H1 (cell line): ENCODE results near the gene PROK1. TPM values are rescaled to one million over a fixed set of nuclear protein-coding genes. Genes with fewer than 3 reads are reported as not detected.

Source experiments
- CTCF ChIA-PET: fragments of 300-600 bp; sonication (Branson Sonifier 250); formaldehyde crosslinking; loops from one replicate; lab custom pipeline; 2021; ENCODE audit not compliant: partially characterized antibody; lab: Charles Lee
- POLR2A ChIA-PET: fragments of 300-600 bp; sonication (Branson Sonifier 250); formaldehyde crosslinking; loops from one replicate; lab custom pipeline; 2021; ENCODE audit warnings: inconsistent platforms; ENCODE audit not compliant: partially characterized antibody; lab: Charles Lee
- DNase-seq, 2 experiments: peaks; one replicate each; pipeline versions ENCODE4 v3.0.0 to v3.0.0-alpha.2; 2010 to 2022; ENCODE audit warnings: low spot score in 2 of 2, low read depth in 1 of 2, mixed read lengths in 1 of 2
- FAIRE-seq: peaks from 2 replicates; lab custom pipeline; 2011; peaks lifted over from hg19 to GRCh38; lab: Jason Lieb, UNC
- H2AFZ ChIP-seq: 2 replicates; pipeline ENCODE4 v1.8.1; 2012; ENCODE audit warnings: low read length, inconsistent platforms
- H2AK5ac ChIP-seq: 2 replicates; pipeline ENCODE4 v1.6.1; 2013; ENCODE audit warnings: low read depth, low read length
- H2BK120ac ChIP-seq: replicated peaks from 2 replicates; pipeline ENCODE3; 2013; ENCODE audit warnings: low read depth, low read length, inconsistent platforms
- H2BK12ac ChIP-seq: 2 replicates; pipeline ENCODE4 v1.6.1; 2013; ENCODE audit warnings: low read depth, low read length
- H2BK15ac ChIP-seq: 2 replicates; pipeline ENCODE4 v1.6.1; 2013; ENCODE audit warnings: low read length
- H2BK20ac ChIP-seq: 2 replicates; pipeline ENCODE4 v1.6.1; 2013; ENCODE audit warnings: low read length
- H2BK5ac ChIP-seq: 2 replicates; pipeline ENCODE4 v1.6.1; 2013; ENCODE audit warnings: low read depth, low read length
- H3K14ac ChIP-seq: 2 replicates; pipeline ENCODE4 v1.6.1; 2013; ENCODE audit warnings: inconsistent platforms; ENCODE audit not compliant: insufficient read length
- H3K18ac ChIP-seq: 2 replicates; pipeline ENCODE4 v1.6.1; 2013; ENCODE audit warnings: low read length; ENCODE audit errors: extremely low read depth
- H3K23ac ChIP-seq: 2 replicates; pipeline ENCODE4 v1.6.1; 2013; ENCODE audit warnings: inconsistent platforms; ENCODE audit not compliant: insufficient read length
- H3K23me2 ChIP-seq: 2 replicates; pipeline ENCODE4 v1.6.1; 2013; ENCODE audit warnings: low read depth, low read length
- H3K27ac ChIP-seq: 2 replicates; pipeline ENCODE4 v1.6.1; 2011; ENCODE audit warnings: low read depth, low read length, inconsistent platforms
- H3K27me3 ChIP-seq, 4 experiments: replicated peaks in 1 of 4; 1 replicate in 1 of 4; 2 replicates in 3 of 4; pipeline versions ENCODE4 v1.6.1 to v1.8.1; 2011 to 2013; ENCODE audit warnings: low read length in 3 of 4, mild to moderate bottlenecking in 3 of 4, inconsistent platforms in 2 of 4, mixed read lengths in 2 of 4, moderate library complexity in 1 of 4; ENCODE audit not compliant: control insufficient read depth in 3 of 4, insufficient read depth in 3 of 4; ENCODE audit errors: extremely low read depth in 1 of 4
- H3K36me3 ChIP-seq, 4 experiments: 2 replicates each; pipeline versions ENCODE4 v1.6.1 to v1.8.1; 2011 to 2013; ENCODE audit warnings: mild to moderate bottlenecking in 4 of 4, low read length in 3 of 4, moderate library complexity in 2 of 4, control low read depth in 1 of 4, inconsistent platforms in 1 of 4; ENCODE audit not compliant: insufficient read depth in 4 of 4, control insufficient read depth in 2 of 4
- H3K4ac ChIP-seq: replicated peaks from 2 replicates; pipeline ENCODE3; 2013; ENCODE audit warnings: low read length, low read depth, mixed read lengths, inconsistent platforms; ENCODE audit not compliant: insufficient read length
- H3K4me1 ChIP-seq, 4 experiments: replicated peaks in 1 of 4; 1 replicate in 1 of 4; 2 replicates in 3 of 4; pipeline versions ENCODE4 v1.6.1 to v1.8.1; 2011 to 2013; ENCODE audit warnings: low read length in 3 of 4, inconsistent platforms in 2 of 4, mixed read lengths in 1 of 4; ENCODE audit not compliant: insufficient read depth in 4 of 4, control insufficient read depth in 3 of 4
- H3K4me2 ChIP-seq, 2 experiments: 2 replicates each; pipeline versions ENCODE4 v1.6.1 to v1.8.1; 2011 to 2013; ENCODE audit warnings: low read depth in 2 of 2, low read length in 2 of 2, control low read depth in 1 of 2, inconsistent platforms in 1 of 2, mild to moderate bottlenecking in 1 of 2; ENCODE audit not compliant: insufficient read depth in 1 of 2
- H3K4me3 ChIP-seq, 4 experiments: fragments of 200-600, 300-600 bp in 1 of 4; sonication (generic), shearing (Covaris generic), sonication (Bioruptor Twin) in 1 of 4; 2 replicates each; pipeline versions ENCODE4 v1.5.1 to v1.8.1; 2011 to 2016; ENCODE audit warnings: low read length in 4 of 4, low read depth in 3 of 4, control low read depth in 2 of 4, inconsistent platforms in 2 of 4, mild to moderate bottlenecking in 2 of 4, mixed read lengths in 1 of 4, moderate library complexity in 1 of 4; ENCODE audit not compliant: insufficient read depth in 2 of 4; ENCODE audit errors: extremely low read depth in 1 of 4
- H3K56ac ChIP-seq: replicated peaks from 2 replicates; pipeline ENCODE3; 2013; ENCODE audit warnings: low read depth, mild to moderate bottlenecking, mixed read lengths, low read length, inconsistent platforms; ENCODE audit not compliant: insufficient read length
- H3K79me1 ChIP-seq: 2 replicates; pipeline ENCODE4 v1.6.1; 2013; ENCODE audit warnings: low read depth, low read length, control low read depth
- H3K79me2 ChIP-seq, 2 experiments: 2 replicates each; pipeline versions ENCODE4 v1.6.1 to v1.8.1; 2012 to 2013; ENCODE audit warnings: low read length in 2 of 2, mild to moderate bottlenecking in 2 of 2, inconsistent platforms in 1 of 2; ENCODE audit not compliant: insufficient read depth in 2 of 2, control insufficient read depth in 1 of 2
- H3K9ac ChIP-seq, 4 experiments: replicated peaks in 1 of 4; 1 replicate in 1 of 4; 2 replicates in 3 of 4; pipeline versions ENCODE4 v1.6.1 to v1.8.1; 2011 to 2013; ENCODE audit warnings: low read depth in 3 of 4, low read length in 3 of 4, control low read depth in 2 of 4, mild to moderate bottlenecking in 2 of 4, moderate library complexity in 2 of 4, inconsistent platforms in 1 of 4; ENCODE audit errors: extremely low read depth in 1 of 4
- H3K9me3 ChIP-seq, 2 experiments: 2 replicates each; pipeline versions ENCODE4 v1.6.1 to v1.8.1; 2012 to 2013; ENCODE audit warnings: mild to moderate bottlenecking in 2 of 2, moderate library complexity in 2 of 2, control low read depth in 1 of 2, inconsistent platforms in 1 of 2, low read depth in 1 of 2, low read length in 1 of 2, mixed read lengths in 1 of 2; ENCODE audit not compliant: insufficient read depth in 2 of 2
- H4K20me1 ChIP-seq, 2 experiments: replicated peaks in 1 of 2; 2 replicates each; pipeline versions ENCODE3 to v1.8.1; 2011 to 2013; ENCODE audit warnings: inconsistent platforms in 2 of 2, low read length in 2 of 2, mild to moderate bottlenecking in 1 of 2; ENCODE audit not compliant: insufficient read depth in 2 of 2, control insufficient read depth in 1 of 2
- H4K5ac ChIP-seq: 2 replicates; pipeline ENCODE4 v1.6.1; 2013; ENCODE audit warnings: low read length, low read depth, mixed read lengths, inconsistent platforms; ENCODE audit not compliant: insufficient read length
- H4K8ac ChIP-seq: 2 replicates; pipeline ENCODE4 v1.8.0; 2013; ENCODE audit warnings: mild to moderate bottlenecking, moderate library complexity, low read length, inconsistent platforms; ENCODE audit not compliant: insufficient read depth; ENCODE audit errors: extremely low read depth
- H4K91ac ChIP-seq: replicated peaks from 2 replicates; pipeline ENCODE3; 2013; ENCODE audit warnings: low read length, mixed read lengths, inconsistent platforms; ENCODE audit not compliant: insufficient read length
- BACH1 ChIP-seq: IDR thresholded peaks from 2 replicates; pipeline ENCODE4 v1.6.1; 2012; ENCODE audit warnings: low read length, improper control_type of control experiment
- BRCA1 ChIP-seq: IDR thresholded peaks from 2 replicates; pipeline ENCODE4 v1.6.1; 2012; ENCODE audit warnings: low read depth, low read length, improper control_type of control experiment
- EP300 ChIP-seq, 2 experiments: IDR thresholded peaks; 1 replicate in 1 of 2; 2 replicates in 1 of 2; pipeline ENCODE4 v1.6.1; 2011 to 2012; ENCODE audit warnings: low read depth in 2 of 2, low read length in 2 of 2, mild to moderate bottlenecking in 2 of 2, borderline replicate concordance in 1 of 2, inconsistent platforms in 1 of 2, moderate library complexity in 1 of 2
- EZH2 ChIP-seq: fragments of 200-600 bp; sonication (generic); IDR thresholded peaks from 2 replicates; pipeline ENCODE4 v1.7.1; 2012; ENCODE audit warnings: low read depth, mild to moderate bottlenecking, moderate library complexity, low read length, inconsistent platforms; ENCODE audit not compliant: severe bottlenecking
- GABPA ChIP-seq: IDR thresholded peaks from 2 replicates; pipeline ENCODE4 v1.6.1; 2011; ENCODE audit warnings: mild to moderate bottlenecking, low read length, moderate library complexity, borderline replicate concordance; ENCODE audit not compliant: insufficient read depth
- HDAC6 ChIP-seq: IDR thresholded peaks from one replicate; pipeline ENCODE4 v1.7.1; 2012; ENCODE audit warnings: low read depth, mild to moderate bottlenecking, inconsistent platforms, low read length, moderate library complexity
- NANOG ChIP-seq: IDR thresholded peaks from 2 replicates; pipeline ENCODE4 v1.6.1; 2011; ENCODE audit warnings: low read length, low read depth, mild to moderate bottlenecking, inconsistent platforms; ENCODE audit not compliant: insufficient read depth, poor library complexity, severe bottlenecking
- POLR2AphosphoS5 ChIP-seq: IDR thresholded peaks from 2 replicates; pipeline ENCODE4 v1.6.1; 2011; ENCODE audit warnings: low read depth, low read length
- RNF2 ChIP-seq: fragments of 200-900, 300-1000 bp; sonication (generic); IDR thresholded peaks from 2 replicates; pipeline ENCODE4 v1.7.1; 2016; ENCODE audit warnings: borderline replicate concordance, low read depth, mild to moderate bottlenecking, antibody characterized with exemption, low read length; ENCODE audit not compliant: poor library complexity, severe bottlenecking; ENCODE audit errors: missing control alignments
- RXRA ChIP-seq: IDR thresholded peaks from 2 replicates; pipeline ENCODE4 v1.6.1; 2011; ENCODE audit warnings: low read depth, mild to moderate bottlenecking, low read length, moderate library complexity; ENCODE audit not compliant: insufficient read depth
- TEAD4 ChIP-seq: IDR thresholded peaks from 2 replicates; pipeline ENCODE4 v1.6.1; 2012; ENCODE audit warnings: low read depth, low read length, inconsistent platforms, mixed read lengths
- WGBS, 2 experiments: shearing (Covaris generic) in 1 of 2; methylation state at CpG; one replicate each; pipeline versions ENCODE4 v1.1.6 to v1.1.7; 2013 to 2015; ENCODE audit warnings: low lambda C conversion rate in 2 of 2, mixed read lengths in 2 of 2, inconsistent platforms in 1 of 2, low coverage in 1 of 2, missing lambda C conversion rate in 1 of 2; ENCODE audit not compliant: insufficient replicate concordance in 2 of 2, insufficient coverage in 1 of 2, insufficient read length in 1 of 2; ENCODE audit errors: extremely low coverage in 1 of 2, missing lambda C conversion rate in 1 of 2; 5-methylcytosine and 5-hydroxymethylcytosine counted together
- polyA plus RNA-seq, 7 experiments: library from polyadenylated mRNA; depleted of rRNA in 3 of 7; stranded (reverse) in 5 of 7; unstranded in 2 of 7; fragments of >200 nt in 5 of 7; fragments of 200-250 nt in 2 of 7; gene quantifications; 1 replicate in 5 of 7; 2 replicates in 1 of 7; 4 replicates in 1 of 7; pipeline versions ENCODE4 v1.2.1 to v1.2.3, GENCODE V29; 2011 to 2013; ENCODE audit warnings: missing spikeins in 2 of 7, mixed read lengths in 2 of 7
- total RNA-seq: library from RNA; stranded (reverse); fragmentation: NEBNext Ultra II Directional; extraction: Animal tissue kit (Norgen Biotek cat#: 25700); gene quantifications from 2 replicates; pipeline ENCODE4 v1.2.1, GENCODE V29; 2021
- TF ChIP-seq, protein P1 (sequence below): IDR thresholded peaks from 2 replicates; pipeline ENCODE4 v1.6.1; 2011; ENCODE audit warnings: low read length, improper control_type of control experiment

PROK1 gene
- total and polyA plus RNA-seq, 2 of the 8 experiments (the other 6 are each of a cell fraction or from before 2014, with no cell fraction given) = 0.12 TPM; not detected in 1

- Histone ChIP-seq H3K23me2 (no peaks in the 10 kb centered on the region), H4K91ac (no peak overlapping the region), H2BK120ac (no peak overlapping the region), H3K27me3 (no peaks in the 10 kb centered on the region; a peak in 2 of 7 replicates), H2AFZ (no peak overlapping the region), H3K14ac (no peak overlapping the region), H3K27ac (no peak overlapping the region), H3K9me3 (no peaks in the 10 kb centered on the region), H3K4me1 (peaks cover 0 to 7% (median 2%) of the 10 kb centered on the region in 4 experiments; a peak in 3 of 7 replicates), H4K8ac (no peak overlapping the region), H2AK5ac (no peak overlapping the region), H2BK20ac (no peak overlapping the region), H3K56ac (no peak overlapping the region), H3K4ac (no peak overlapping the region), H2BK15ac (no peak overlapping the region), H3K23ac (no peak overlapping the region), H4K5ac (no peak overlapping the region), H3K4me2 (no peak overlapping the region), H3K9ac (no peak overlapping the region), H3K79me2 (no peaks in the 10 kb centered on the region), H3K79me1 (no peaks in the 10 kb centered on the region), H3K4me3 (no peak overlapping the region), H2BK5ac (no peak overlapping the region), H3K18ac (no peak overlapping the region), H3K36me3 (no peaks in the 10 kb centered on the region), H4K20me1 (no peaks in the 10 kb centered on the region), H2BK12ac (no peak overlapping the region)
- DNase-seq (no peak), FAIRE-seq (no peak)
- ChIA-PET POLR2A (no interaction called here), CTCF (interaction anchor here (0.7 to 3.1 kb wide), 6 partner anchors 10 to 524 kb away, joined by 3 to 23 read pairs (median 4); no protein-coding TSS in a partner anchor)
- WGBS, 2 experiments = 68% methylated on average over 3 of the region's 3 CpGs; no CpG with 5 or more reads in 1 of the 2 experiments
- TF ChIP-seq NANOG (no peak), TEAD4 (no peak), POLR2AphosphoS5 (no peak), BACH1 (no peak), BRCA1 (no peak), RXRA (no peak), GABPA (no peak), HDAC6 (no peak), EZH2 (no peak), EP300 (IDR thresholded peaks at IDR 0.05; ENCODE audit: borderline replicate concordance in 1 of 2, low read depth in 2 of 2, low read length in 2 of 2) (no peak), RNF2 (no peak)
- TF ChIP-seq, protein P1, sequence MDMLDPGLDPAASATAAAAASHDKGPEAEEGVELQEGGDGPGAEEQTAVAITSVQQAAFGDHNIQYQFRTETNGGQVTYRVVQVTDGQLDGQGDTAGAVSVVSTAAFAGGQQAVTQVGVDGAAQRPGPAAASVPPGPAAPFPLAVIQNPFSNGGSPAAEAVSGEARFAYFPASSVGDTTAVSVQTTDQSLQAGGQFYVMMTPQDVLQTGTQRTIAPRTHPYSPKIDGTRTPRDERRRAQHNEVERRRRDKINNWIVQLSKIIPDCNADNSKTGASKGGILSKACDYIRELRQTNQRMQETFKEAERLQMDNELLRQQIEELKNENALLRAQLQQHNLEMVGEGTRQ = no peak
These were observed 54.6 kb downstream of the PROK1 start for GRCh38 chr1:110505596-110505995.
